HepG2 (cell line): Measurements from ENCODE around the gene CBFA2T2. TPM values are rescaled to one million over a fixed set of nuclear protein-coding genes. Genes with fewer than 3 reads are reported as not detected.

Experiments
- BHLHE40 ChIP-seq: IDR thresholded peaks from 2 replicates; pipeline ENCODE4 v1.6.1; 2011; ENCODE audit warnings: low read length, improper control_type of control experiment
- GMEB1 ChIP-seq: sonication (generic); formaldehyde crosslinking; IDR thresholded peaks from 2 replicates; pipeline ENCODE4 v1.5.1; 2020; ENCODE audit warnings: missing genetic modification reagents, mild to moderate bottlenecking, borderline replicate concordance
- HNF4G ChIP-seq, 2 experiments: sonication (generic) in 1 of 2; formaldehyde crosslinking in 1 of 2; IDR thresholded peaks; 2 replicates each; pipeline versions ENCODE4 v1.4.0 to v1.6.1; 2011 to 2020; ENCODE audit warnings: borderline replicate concordance in 2 of 2, low read depth in 2 of 2, mild to moderate bottlenecking in 2 of 2, low read length in 1 of 2, missing genetic modification reagents in 1 of 2, moderate library complexity in 1 of 2
- SP5 ChIP-seq: IDR thresholded peaks from 2 replicates; pipeline ENCODE4 v1.6.1; 2016; ENCODE audit warnings: low read depth, borderline replicate concordance
- ZEB1 ChIP-seq: IDR thresholded peaks from 2 replicates; pipeline ENCODE4 v1.6.1; 2012; ENCODE audit warnings: mild to moderate bottlenecking, low read depth, inconsistent platforms; ENCODE audit not compliant: insufficient replicate concordance
- ZFP91 ChIP-seq: sonication (generic); formaldehyde crosslinking; IDR thresholded peaks from 2 replicates; pipeline ENCODE4 v1.9.0; 2022; ENCODE audit warnings: missing genetic modification reagents, mild to moderate bottlenecking, borderline replicate concordance
- ZFX ChIP-seq: sonication (generic); formaldehyde crosslinking; IDR thresholded peaks from 2 replicates; pipeline ENCODE4 v1.4.0; 2020; ENCODE audit warnings: mild to moderate bottlenecking, low read depth, missing genetic modification reagents, moderate library complexity
- ZMYM3 ChIP-seq: sonication (generic); formaldehyde crosslinking; IDR thresholded peaks from 2 replicates; pipeline ENCODE4 v1.5.1; 2020; ENCODE audit warnings: mild to moderate bottlenecking, missing genetic modification reagents
- ZNF121 ChIP-seq: sonication (generic); formaldehyde crosslinking; IDR thresholded peaks from 2 replicates; pipeline ENCODE4 v1.5.0; 2020; ENCODE audit warnings: mild to moderate bottlenecking, missing genetic modification reagents
- ZNF501 ChIP-seq: sonication (generic); formaldehyde crosslinking; IDR thresholded peaks from 2 replicates; pipeline ENCODE4 v1.5.1; 2020; ENCODE audit warnings: mild to moderate bottlenecking, moderate library complexity, missing genetic modification reagents
- ZNF543 ChIP-seq: sonication (generic); formaldehyde crosslinking; IDR thresholded peaks from 2 replicates; pipeline ENCODE4 v1.4.0; 2020; ENCODE audit warnings: mild to moderate bottlenecking, missing genetic modification reagents
- ZNF660 ChIP-seq: sonication (generic); formaldehyde crosslinking; IDR thresholded peaks from 2 replicates; pipeline ENCODE4 v1.5.1; 2020; ENCODE audit warnings: mild to moderate bottlenecking, low read depth, missing genetic modification reagents, borderline replicate concordance
- ZNF770 ChIP-seq: sonication (generic); formaldehyde crosslinking; IDR thresholded peaks from 2 replicates; pipeline ENCODE4 v1.5.0; 2020; ENCODE audit warnings: mild to moderate bottlenecking, missing genetic modification reagents
- polyA plus RNA-seq, 8 experiments: library from polyadenylated mRNA; depleted of rRNA in 3 of 8; stranded (reverse) in 7 of 8; unstranded in 1 of 8; fragments of >200 nt; fragmentation: Illumina TruSeq in 4 of 8; extraction: Trizol in 4 of 8; gene quantifications; 2 replicates each; pipeline versions ENCODE4 v1.2.1 to v1.2.3, GENCODE V29; 2011 to 2016; ENCODE audit warnings: low read depth in 4 of 8, missing spikeins in 1 of 8, mixed read lengths in 1 of 8; ENCODE audit not compliant: insufficient read depth in 1 of 8
- total RNA-seq, 5 experiments: library from RNA; depleted of rRNA; stranded (reverse); fragments of >200 nt; fragmentation: Illumina TruSeq; extraction: Trizol; gene quantifications; 2 replicates each; pipeline ENCODE4 v1.2.3, GENCODE V29; 2016; ENCODE audit warnings: low read depth in 1 of 5

The CBFA2T2 gene
- total and polyA plus RNA-seq, 2 of the 13 experiments (the other 11 are each of a cell fraction or from before 2014, with no cell fraction given) = 6.3 to 21.2 TPM

- peak; percentile 84 for TF ChIP-seq ZNF770 (CRISPR knock-in tag)
- TF ChIP-seq ZNF501 = 0 out of 2 replicates have a peak, but pooled peaks have one; percentile 47
- peak; percentile 32; the same call in 1 of the 2 replicates for TF ChIP-seq ZMYM3 (CRISPR knock-in tag)
- TF ChIP-seq ZNF543 (CRISPR knock-in tag) = 0 out of 2 replicates have a peak, but pooled peaks have one; percentile 19
- no peak for TF ChIP-seq ZNF660 (CRISPR knock-in tag)
- peak; percentile 28; the same call in 1 of the 2 replicates for TF ChIP-seq GMEB1 (CRISPR knock-in tag)
- no peak for TF ChIP-seq ZFX (CRISPR knock-in tag)
- 0 out of 2 replicates have a peak, but pooled peaks have one; percentile 24 for TF ChIP-seq ZFP91 (CRISPR knock-in tag)
- TF ChIP-seq ZEB1 = peak; percentile 17
- no peak for TF ChIP-seq SP5
- TF ChIP-seq HNF4G (IDR thresholded peaks at IDR 0.05; ENCODE audit: borderline replicate concordance, low read depth, low read length) = 0 out of 2 replicates have a peak, but pooled peaks have one; percentile 6
- no peak for TF ChIP-seq HNF4G (CRISPR knock-in tag; IDR thresholded peaks at IDR 0.05; ENCODE audit: borderline replicate concordance, low read depth)
- 0 out of 2 replicates have a peak, but pooled peaks have one; percentile 25 for TF ChIP-seq ZNF121
- peak; percentile 40; the same call in 1 of the 2 replicates for TF ChIP-seq BHLHE40
These were observed 15.6 kb upstream of the CBFA2T2 start (continued) for GRCh38 chr20:33474097-33474873.
